GM23338 (cell line): Measurements from ENCODE around the gene TIGD7.

Experiments used
- CREB1 ChIP-seq: fragments of 250-450 bp; sonication (Bioruptor Pico); IDR thresholded peaks from 2 replicates; pipeline ENCODE4 v1.5.0; 2020; ENCODE audit warnings: low read depth, mild to moderate bottlenecking, moderate library complexity
- CTCF ChIP-seq, 2 experiments: fragments of 200-600 bp in 1 of 2; sonication (generic) in 1 of 2; conservative IDR thresholded peaks; 2 replicates each; pipeline versions ENCODE4 v1.5.1 to v1.6.1; 2016 to 2017; ENCODE audit warnings: antibody characterized with exemption in 2 of 2, low read depth in 2 of 2, mild to moderate bottlenecking in 2 of 2, moderate library complexity in 1 of 2
- ETS1 ChIP-seq: IDR thresholded peaks from 2 replicates; pipeline ENCODE4 v1.6.1; 2016; ENCODE audit warnings: antibody characterized with exemption
- EZH2 ChIP-seq: fragments of 200-600 bp; sonication (generic); IDR thresholded peaks from one replicate; pipeline ENCODE4 v1.8.0; 2017; ENCODE audit warnings: antibody characterized with exemption, mild to moderate bottlenecking, low read depth; ENCODE audit not compliant: unreplicated experiment
- EZH2phosphoT487 ChIP-seq: fragments of 200-600 bp; sonication (generic); IDR thresholded peaks from one replicate; pipeline ENCODE4 v1.8.1; 2018; ENCODE audit warnings: antibody characterized with exemption; ENCODE audit not compliant: unreplicated experiment
- JUNB ChIP-seq: IDR thresholded peaks from one replicate; pipeline ENCODE4 v1.6.1; 2016; ENCODE audit warnings: antibody characterized with exemption; ENCODE audit not compliant: unreplicated experiment
- POLR2AphosphoS5 ChIP-seq: IDR thresholded peaks from 2 replicates; pipeline ENCODE4 v1.6.1; 2016; ENCODE audit warnings: antibody characterized with exemption, low read depth
- REST ChIP-seq: IDR thresholded peaks from one replicate; pipeline ENCODE4 v1.6.1; 2018; ENCODE audit warnings: antibody characterized with exemption; ENCODE audit not compliant: unreplicated experiment
- ZNF331 ChIP-seq: fragments of 250-450 bp; sonication (Bioruptor Pico); IDR thresholded peaks from 2 replicates; pipeline ENCODE4 v1.5.0; 2020; ENCODE audit warnings: low read depth, mild to moderate bottlenecking, moderate library complexity
- TF ChIP-seq, protein P1 (sequence below): fragments of 250-450 bp; sonication (Bioruptor Pico); IDR thresholded peaks from 2 replicates; pipeline ENCODE4 v1.5.0; 2020; ENCODE audit warnings: mild to moderate bottlenecking, moderate library complexity

DNA sequence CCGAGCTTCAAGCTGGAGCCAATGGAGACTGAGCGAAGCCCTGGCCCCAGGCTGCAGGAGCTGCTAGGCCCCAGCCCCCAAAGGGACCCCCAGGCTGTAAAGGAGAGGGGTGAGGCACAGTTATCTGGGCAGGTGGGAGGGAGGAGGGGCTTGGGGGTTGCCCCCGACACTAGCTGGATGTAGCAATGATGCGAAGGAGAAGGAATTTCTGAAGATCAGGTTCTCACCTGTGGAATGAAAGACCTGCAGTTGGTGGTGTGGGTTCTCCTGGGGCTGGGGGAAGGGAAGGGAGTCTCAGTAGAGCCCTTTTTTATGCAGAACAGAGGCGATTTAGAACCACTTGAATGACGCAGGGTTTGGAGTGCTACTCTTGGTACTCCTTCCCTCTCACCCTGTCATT lies 20.1 kb downstream of the TIGD7 start:
- no peak for TF ChIP-seq CREB1 (CRISPR knock-in tag)
- no peak for TF ChIP-seq CTCF (conservative IDR thresholded peaks at IDR 0.05; ENCODE audit: low read depth in 2 of 2)
- no peak for TF ChIP-seq EZH2
- TF ChIP-seq REST = no peak
- TF ChIP-seq POLR2AphosphoS5 = no peak
- no peak for TF ChIP-seq EZH2phosphoT487
- no peak for TF ChIP-seq JUNB
- TF ChIP-seq ZNF331 (CRISPR knock-in tag) = no peak
- TF ChIP-seq, protein P1, sequence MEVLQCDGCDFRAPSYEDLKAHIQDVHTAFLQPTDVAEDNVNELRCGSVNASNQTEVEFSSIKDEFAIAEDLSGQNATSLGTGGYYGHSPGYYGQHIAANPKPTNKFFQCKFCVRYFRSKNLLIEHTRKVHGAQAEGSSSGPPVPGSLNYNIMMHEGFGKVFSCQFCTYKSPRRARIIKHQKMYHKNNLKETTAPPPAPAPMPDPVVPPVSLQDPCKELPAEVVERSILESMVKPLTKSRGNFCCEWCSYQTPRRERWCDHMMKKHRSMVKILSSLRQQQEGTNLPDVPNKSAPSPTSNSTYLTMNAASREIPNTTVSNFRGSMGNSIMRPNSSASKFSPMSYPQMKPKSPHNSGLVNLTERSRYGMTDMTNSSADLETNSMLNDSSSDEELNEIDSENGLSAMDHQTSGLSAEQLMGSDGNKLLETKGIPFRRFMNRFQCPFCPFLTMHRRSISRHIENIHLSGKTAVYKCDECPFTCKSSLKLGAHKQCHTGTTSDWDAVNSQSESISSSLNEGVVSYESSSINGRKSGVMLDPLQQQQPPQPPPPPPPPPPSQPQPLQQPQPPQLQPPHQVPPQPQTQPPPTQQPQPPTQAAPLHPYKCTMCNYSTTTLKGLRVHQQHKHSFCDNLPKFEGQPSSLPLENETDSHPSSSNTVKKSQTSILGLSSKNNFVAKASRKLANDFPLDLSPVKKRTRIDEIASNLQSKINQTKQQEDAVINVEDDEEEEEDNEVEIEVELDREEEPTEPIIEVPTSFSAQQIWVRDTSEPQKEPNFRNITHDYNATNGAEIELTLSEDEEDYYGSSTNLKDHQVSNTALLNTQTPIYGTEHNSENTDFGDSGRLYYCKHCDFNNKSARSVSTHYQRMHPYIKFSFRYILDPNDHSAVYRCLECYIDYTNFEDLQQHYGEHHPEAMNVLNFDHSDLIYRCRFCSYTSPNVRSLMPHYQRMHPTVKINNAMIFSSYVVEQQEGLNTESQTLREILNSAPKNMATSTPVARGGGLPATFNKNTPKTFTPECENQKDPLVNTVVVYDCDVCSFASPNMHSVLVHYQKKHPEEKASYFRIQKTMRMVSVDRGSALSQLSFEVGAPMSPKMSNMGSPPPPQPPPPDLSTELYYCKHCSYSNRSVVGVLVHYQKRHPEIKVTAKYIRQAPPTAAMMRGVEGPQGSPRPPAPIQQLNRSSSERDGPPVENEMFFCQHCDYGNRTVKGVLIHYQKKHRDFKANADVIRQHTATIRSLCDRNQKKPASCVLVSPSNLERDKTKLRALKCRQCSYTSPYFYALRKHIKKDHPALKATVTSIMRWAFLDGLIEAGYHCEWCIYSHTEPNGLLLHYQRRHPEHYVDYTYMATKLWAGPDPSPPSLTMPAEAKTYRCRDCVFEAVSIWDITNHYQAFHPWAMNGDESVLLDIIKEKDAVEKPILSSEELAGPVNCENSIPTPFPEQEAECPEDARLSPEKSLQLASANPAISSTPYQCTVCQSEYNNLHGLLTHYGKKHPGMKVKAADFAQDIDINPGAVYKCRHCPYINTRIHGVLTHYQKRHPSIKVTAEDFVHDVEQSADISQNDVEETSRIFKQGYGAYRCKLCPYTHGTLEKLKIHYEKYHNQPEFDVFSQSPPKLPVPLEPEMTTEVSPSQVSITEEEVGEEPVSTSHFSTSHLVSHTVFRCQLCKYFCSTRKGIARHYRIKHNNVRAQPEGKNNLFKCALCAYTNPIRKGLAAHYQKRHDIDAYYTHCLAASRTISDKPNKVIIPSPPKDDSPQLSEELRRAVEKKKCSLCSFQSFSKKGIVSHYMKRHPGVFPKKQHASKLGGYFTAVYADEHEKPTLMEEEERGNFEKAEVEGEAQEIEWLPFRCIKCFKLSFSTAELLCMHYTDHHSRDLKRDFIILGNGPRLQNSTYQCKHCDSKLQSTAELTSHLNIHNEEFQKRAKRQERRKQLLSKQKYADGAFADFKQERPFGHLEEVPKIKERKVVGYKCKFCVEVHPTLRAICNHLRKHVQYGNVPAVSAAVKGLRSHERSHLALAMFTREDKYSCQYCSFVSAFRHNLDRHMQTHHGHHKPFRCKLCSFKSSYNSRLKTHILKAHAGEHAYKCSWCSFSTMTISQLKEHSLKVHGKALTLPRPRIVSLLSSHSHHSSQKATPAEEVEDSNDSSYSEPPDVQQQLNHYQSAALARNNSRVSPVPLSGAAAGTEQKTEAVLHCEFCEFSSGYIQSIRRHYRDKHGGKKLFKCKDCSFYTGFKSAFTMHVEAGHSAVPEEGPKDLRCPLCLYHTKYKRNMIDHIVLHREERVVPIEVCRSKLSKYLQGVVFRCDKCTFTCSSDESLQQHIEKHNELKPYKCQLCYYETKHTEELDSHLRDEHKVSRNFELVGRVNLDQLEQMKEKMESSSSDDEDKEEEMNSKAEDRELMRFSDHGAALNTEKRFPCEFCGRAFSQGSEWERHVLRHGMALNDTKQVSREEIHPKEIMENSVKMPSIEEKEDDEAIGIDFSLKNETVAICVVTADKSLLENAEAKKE = no peak
- no peak for TF ChIP-seq ETS1
